WTC11 (cell line): ENCODE data around the gene CRTC3. TPM values are rescaled to one million over a fixed set of nuclear protein-coding genes. Genes with fewer than 3 reads are reported as not detected.

ENCODE experiments used
- ATAC-seq: fragments of 200-7000 bp; cut with Tn5 transposase; 2 replicates; pipeline ENCODE4 v1.10.0; 2021; ENCODE audit warnings: mild to moderate bottlenecking, moderate library complexity
- CTCF ChIA-PET: fragments of 300-600 bp; sonication (Branson Sonifier 250); formaldehyde crosslinking; loops from one replicate; lab custom pipeline; 2021; ENCODE audit warnings: antibody characterized with exemption; lab: Charles Lee
- POLR2A ChIA-PET: fragments of 350-600 bp; sonication (Branson Sonifier 250); formaldehyde crosslinking; loops from one replicate; lab custom pipeline; 2021; ENCODE audit warnings: antibody characterized with exemption; lab: Charles Lee
- DNase-seq: peaks from one replicate; pipeline ENCODE4 v3.0.0; 2021; ENCODE audit warnings: low spot score
- H3K27ac Mint-ChIP-seq: 2 replicates; pipeline ENCODE4 v1.8.0; 2021; ENCODE audit warnings: mixed read lengths
- H3K27me3 Mint-ChIP-seq: 2 replicates; pipeline ENCODE4 v1.8.0; 2021; ENCODE audit warnings: low read depth, mild to moderate bottlenecking, moderate library complexity, mixed read lengths
- H3K36me3 Mint-ChIP-seq: 2 replicates; pipeline ENCODE4 v1.8.0; 2021; ENCODE audit warnings: mixed read lengths
- H3K4me1 Mint-ChIP-seq: 2 replicates; pipeline ENCODE4 v1.8.0; 2022; ENCODE audit warnings: mixed read lengths
- H3K4me3 Mint-ChIP-seq: 2 replicates; pipeline ENCODE4 v1.8.0; 2021; ENCODE audit warnings: mild to moderate bottlenecking, moderate library complexity, mixed read lengths
- H3K9me3 Mint-ChIP-seq: 2 replicates; pipeline ENCODE4 v1.8.0; 2021; ENCODE audit warnings: mixed read lengths
- ATF2 ChIP-seq: sonication (generic); formaldehyde crosslinking; IDR thresholded peaks from 2 replicates; pipeline ENCODE4 v1.8.1; 2022; ENCODE audit warnings: low read depth, missing genetic modification reagents, borderline replicate concordance
- CBFB ChIP-seq: sonication (generic); formaldehyde crosslinking; IDR thresholded peaks from 2 replicates; pipeline ENCODE4 v1.8.1; 2022; ENCODE audit warnings: mild to moderate bottlenecking, low read depth, missing genetic modification reagents
- ESRRA ChIP-seq: sonication (generic); formaldehyde crosslinking; IDR thresholded peaks from 2 replicates; pipeline ENCODE4 v1.8.1; 2022; ENCODE audit warnings: mild to moderate bottlenecking, missing genetic modification reagents, borderline replicate concordance
- FOXJ3 ChIP-seq: sonication (generic); formaldehyde crosslinking; IDR thresholded peaks from 2 replicates; pipeline ENCODE4 v1.9.0; 2021; ENCODE audit warnings: missing genetic modification reagents, mild to moderate bottlenecking, borderline replicate concordance
- GTF2I ChIP-seq: fragments of 250-450 bp; sonication (Bioruptor Pico); conservative IDR thresholded peaks from 2 replicates; pipeline ENCODE4 v1.4.0; 2021; ENCODE audit warnings: mild to moderate bottlenecking
- IRF1 ChIP-seq: sonication (generic); formaldehyde crosslinking; IDR thresholded peaks from 2 replicates; pipeline ENCODE4 v1.8.0; 2023; ENCODE audit warnings: missing genetic modification reagents
- JUN ChIP-seq: sonication (generic); formaldehyde crosslinking; IDR thresholded peaks from 2 replicates; pipeline ENCODE4 v1.8.0; 2023; ENCODE audit warnings: mild to moderate bottlenecking, missing genetic modification reagents
- MAX ChIP-seq: sonication (generic); formaldehyde crosslinking; IDR thresholded peaks from 2 replicates; pipeline ENCODE4 v1.8.0; 2022; ENCODE audit warnings: mild to moderate bottlenecking, missing genetic modification reagents
- MYBL2 ChIP-seq: sonication (generic); formaldehyde crosslinking; IDR thresholded peaks from 2 replicates; pipeline ENCODE4 v1.8.1; 2023; ENCODE audit warnings: mild to moderate bottlenecking, moderate library complexity, missing genetic modification reagents
- RORB ChIP-seq: fragments of 250-450 bp; sonication (Bioruptor Pico); IDR thresholded peaks from 2 replicates; pipeline ENCODE4 v1.9.0; 2021; ENCODE audit warnings: mild to moderate bottlenecking
- SMAD3 ChIP-seq: sonication (generic); formaldehyde crosslinking; IDR thresholded peaks from 2 replicates; pipeline ENCODE4 v1.8.0; 2022; ENCODE audit warnings: missing genetic modification reagents, mild to moderate bottlenecking, borderline replicate concordance
- TP53 ChIP-seq: sonication (generic); formaldehyde crosslinking; IDR thresholded peaks from 2 replicates; pipeline ENCODE4 v1.8.1; 2023; ENCODE audit warnings: mild to moderate bottlenecking, missing genetic modification reagents
- ZMAT4 ChIP-seq: fragments of 250-450 bp; sonication (Bioruptor Pico); IDR thresholded peaks from 2 replicates; pipeline ENCODE4 v1.9.0; 2021; ENCODE audit warnings: mild to moderate bottlenecking
- ZNF232 ChIP-seq: sonication (generic); formaldehyde crosslinking; IDR thresholded peaks from 2 replicates; pipeline ENCODE4 v1.8.0; 2022; ENCODE audit warnings: mild to moderate bottlenecking, missing genetic modification reagents
- ZNF396 ChIP-seq: fragments of 250-450 bp; sonication (Bioruptor Pico); IDR thresholded peaks from 2 replicates; pipeline ENCODE4 v1.8.0; 2021; ENCODE audit warnings: mild to moderate bottlenecking, moderate library complexity, borderline replicate concordance
- ZNF423 ChIP-seq: fragments of 250-450 bp; sonication (Bioruptor Pico); IDR thresholded peaks from 2 replicates; pipeline ENCODE4 v2.1.2; 2022; ENCODE audit warnings: mild to moderate bottlenecking, moderate library complexity
- total RNA-seq: library from RNA; stranded (reverse); gene quantifications from 3 replicates; pipeline ENCODE4 v1.2.3, GENCODE V29; 2021
- TF ChIP-seq, protein P1 (sequence below): sonication (generic); formaldehyde crosslinking; IDR thresholded peaks from 2 replicates; pipeline ENCODE4 v1.8.1; 2022; ENCODE audit warnings: low read depth, mild to moderate bottlenecking, moderate library complexity, missing genetic modification reagents, borderline replicate concordance
- TF ChIP-seq, protein P2 (sequence below): fragments of 250-450 bp; sonication (Bioruptor Pico); IDR thresholded peaks from 2 replicates; pipeline ENCODE4 v1.9.0; 2021; ENCODE audit warnings: moderate library complexity, mild to moderate bottlenecking, inconsistent platforms, borderline replicate concordance
- TF ChIP-seq, protein P3 (sequence below): sonication (generic); formaldehyde crosslinking; IDR thresholded peaks from 2 replicates; pipeline ENCODE4 v1.8.0; 2022; ENCODE audit warnings: missing genetic modification reagents
- TF ChIP-seq, protein P4 (sequence below): sonication (generic); formaldehyde crosslinking; conservative IDR thresholded peaks from 2 replicates; pipeline ENCODE4 v1.8.1; 2023; ENCODE audit warnings: mild to moderate bottlenecking, low read depth, missing genetic modification reagents, moderate library complexity

Gene CRTC3
- total RNA-seq, 1 experiment from 2014 or later: 8.4 TPM

DNA sequence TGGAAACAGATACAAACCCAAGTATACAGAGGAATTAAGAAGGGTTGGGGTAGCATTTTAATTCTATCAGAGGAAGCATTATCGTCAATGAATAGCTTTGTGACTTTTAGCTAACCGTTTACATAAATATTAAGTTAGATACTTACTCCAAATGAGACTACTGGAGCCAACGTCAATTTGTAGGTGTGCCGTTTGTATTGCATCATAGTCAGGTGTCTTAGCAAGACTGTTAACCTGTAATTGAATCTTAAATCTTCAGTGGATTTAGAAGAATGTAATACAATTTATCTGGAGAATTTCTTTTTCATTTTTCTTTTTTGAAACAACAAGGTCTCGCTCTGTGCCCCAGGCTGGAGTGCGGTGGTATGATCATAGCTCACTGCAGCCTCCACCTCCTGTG is 55.1 kb downstream of the CRTC3 start:
- no peaks in the 10 kb centered on the region for H3K36me3 Mint-ChIP-seq
- TF ChIP-seq MAX (CRISPR knock-in tag) (no peak), TP53 (CRISPR knock-in tag) (no peak), MYBL2 (CRISPR knock-in tag) (no peak), JUN (CRISPR knock-in tag) (no peak), FOXJ3 (no peak), CBFB (no peak), IRF1 (CRISPR knock-in tag) (no peak), GTF2I (CRISPR knock-in tag) (no peak), ZMAT4 (CRISPR knock-in tag) (no peak), ESRRA (CRISPR knock-in tag) (no peak), ZNF423 (CRISPR knock-in tag) (no peak), SMAD3 (CRISPR knock-in tag) (no peak)
- TF ChIP-seq, protein P1, sequence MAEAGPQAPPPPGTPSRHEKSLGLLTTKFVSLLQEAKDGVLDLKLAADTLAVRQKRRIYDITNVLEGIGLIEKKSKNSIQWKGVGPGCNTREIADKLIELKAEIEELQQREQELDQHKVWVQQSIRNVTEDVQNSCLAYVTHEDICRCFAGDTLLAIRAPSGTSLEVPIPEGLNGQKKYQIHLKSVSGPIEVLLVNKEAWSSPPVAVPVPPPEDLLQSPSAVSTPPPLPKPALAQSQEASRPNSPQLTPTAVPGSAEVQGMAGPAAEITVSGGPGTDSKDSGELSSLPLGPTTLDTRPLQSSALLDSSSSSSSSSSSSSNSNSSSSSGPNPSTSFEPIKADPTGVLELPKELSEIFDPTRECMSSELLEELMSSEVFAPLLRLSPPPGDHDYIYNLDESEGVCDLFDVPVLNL: no peak
- TF ChIP-seq, protein P2, sequence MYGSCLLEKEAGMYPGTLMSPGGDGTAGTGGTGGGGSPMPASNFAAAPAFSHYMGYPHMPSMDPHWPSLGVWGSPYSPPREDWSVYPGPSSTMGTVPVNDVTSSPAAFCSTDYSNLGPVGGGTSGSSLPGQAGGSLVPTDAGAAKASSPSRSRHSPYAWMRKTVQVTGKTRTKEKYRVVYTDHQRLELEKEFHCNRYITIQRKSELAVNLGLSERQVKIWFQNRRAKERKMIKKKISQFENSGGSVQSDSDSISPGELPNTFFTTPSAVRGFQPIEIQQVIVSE: no peak
- TF ChIP-seq, protein P3, sequence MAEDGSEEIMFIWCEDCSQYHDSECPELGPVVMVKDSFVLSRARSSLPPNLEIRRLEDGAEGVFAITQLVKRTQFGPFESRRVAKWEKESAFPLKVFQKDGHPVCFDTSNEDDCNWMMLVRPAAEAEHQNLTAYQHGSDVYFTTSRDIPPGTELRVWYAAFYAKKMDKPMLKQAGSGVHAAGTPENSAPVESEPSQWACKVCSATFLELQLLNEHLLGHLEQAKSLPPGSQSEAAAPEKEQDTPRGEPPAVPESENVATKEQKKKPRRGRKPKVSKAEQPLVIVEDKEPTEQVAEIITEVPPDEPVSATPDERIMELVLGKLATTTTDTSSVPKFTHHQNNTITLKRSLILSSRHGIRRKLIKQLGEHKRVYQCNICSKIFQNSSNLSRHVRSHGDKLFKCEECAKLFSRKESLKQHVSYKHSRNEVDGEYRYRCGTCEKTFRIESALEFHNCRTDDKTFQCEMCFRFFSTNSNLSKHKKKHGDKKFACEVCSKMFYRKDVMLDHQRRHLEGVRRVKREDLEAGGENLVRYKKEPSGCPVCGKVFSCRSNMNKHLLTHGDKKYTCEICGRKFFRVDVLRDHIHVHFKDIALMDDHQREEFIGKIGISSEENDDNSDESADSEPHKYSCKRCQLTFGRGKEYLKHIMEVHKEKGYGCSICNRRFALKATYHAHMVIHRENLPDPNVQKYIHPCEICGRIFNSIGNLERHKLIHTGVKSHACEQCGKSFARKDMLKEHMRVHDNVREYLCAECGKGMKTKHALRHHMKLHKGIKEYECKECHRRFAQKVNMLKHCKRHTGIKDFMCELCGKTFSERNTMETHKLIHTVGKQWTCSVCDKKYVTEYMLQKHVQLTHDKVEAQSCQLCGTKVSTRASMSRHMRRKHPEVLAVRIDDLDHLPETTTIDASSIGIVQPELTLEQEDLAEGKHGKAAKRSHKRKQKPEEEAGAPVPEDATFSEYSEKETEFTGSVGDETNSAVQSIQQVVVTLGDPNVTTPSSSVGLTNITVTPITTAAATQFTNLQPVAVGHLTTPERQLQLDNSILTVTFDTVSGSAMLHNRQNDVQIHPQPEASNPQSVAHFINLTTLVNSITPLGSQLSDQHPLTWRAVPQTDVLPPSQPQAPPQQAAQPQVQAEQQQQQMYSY (CRISPR knock-in tag): no peak
- TF ChIP-seq, protein P4, sequence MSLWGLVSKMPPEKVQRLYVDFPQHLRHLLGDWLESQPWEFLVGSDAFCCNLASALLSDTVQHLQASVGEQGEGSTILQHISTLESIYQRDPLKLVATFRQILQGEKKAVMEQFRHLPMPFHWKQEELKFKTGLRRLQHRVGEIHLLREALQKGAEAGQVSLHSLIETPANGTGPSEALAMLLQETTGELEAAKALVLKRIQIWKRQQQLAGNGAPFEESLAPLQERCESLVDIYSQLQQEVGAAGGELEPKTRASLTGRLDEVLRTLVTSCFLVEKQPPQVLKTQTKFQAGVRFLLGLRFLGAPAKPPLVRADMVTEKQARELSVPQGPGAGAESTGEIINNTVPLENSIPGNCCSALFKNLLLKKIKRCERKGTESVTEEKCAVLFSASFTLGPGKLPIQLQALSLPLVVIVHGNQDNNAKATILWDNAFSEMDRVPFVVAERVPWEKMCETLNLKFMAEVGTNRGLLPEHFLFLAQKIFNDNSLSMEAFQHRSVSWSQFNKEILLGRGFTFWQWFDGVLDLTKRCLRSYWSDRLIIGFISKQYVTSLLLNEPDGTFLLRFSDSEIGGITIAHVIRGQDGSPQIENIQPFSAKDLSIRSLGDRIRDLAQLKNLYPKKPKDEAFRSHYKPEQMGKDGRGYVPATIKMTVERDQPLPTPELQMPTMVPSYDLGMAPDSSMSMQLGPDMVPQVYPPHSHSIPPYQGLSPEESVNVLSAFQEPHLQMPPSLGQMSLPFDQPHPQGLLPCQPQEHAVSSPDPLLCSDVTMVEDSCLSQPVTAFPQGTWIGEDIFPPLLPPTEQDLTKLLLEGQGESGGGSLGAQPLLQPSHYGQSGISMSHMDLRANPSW: no peak
- H3K27ac Mint-ChIP-seq: no peak overlapping the region
- ChIA-PET POLR2A (no interaction called here), CTCF (interaction anchor here (0.6 to 2.6 kb wide), 10 partner anchors 9 to 373 kb away, joined by 3 to 8 read pairs (median 4); no protein-coding TSS in a partner anchor)
- DNase-seq (no peak), ATAC-seq (no peak)
- no peaks in the 10 kb centered on the region for H3K9me3 Mint-ChIP-seq
- peaks cover 60% of the 10 kb centered on the region for H3K4me1 Mint-ChIP-seq
- no peak overlapping the region for H3K4me3 Mint-ChIP-seq
- H3K27me3 Mint-ChIP-seq: peaks cover 31% of the 10 kb centered on the region

GRCh38 chr15:90585863-90586262 is 56.1 kb downstream of the CRTC3 start:
- POLR2A ChIA-PET: no interaction called here
- H3K36me3 Mint-ChIP-seq: no peaks in the 10 kb centered on the region
- CTCF ChIA-PET: interaction anchor here (0.7 to 2.6 kb wide), 5 partner anchors 8 to 427 kb away, joined by 4 to 8 read pairs (median 4); no protein-coding TSS in a partner anchor

More at GRCh38 chr15:90585863-90586262, 56.1 kb downstream of the CRTC3 start:
- H3K4me3 Mint-ChIP-seq: no peak overlapping the region
- peaks cover 31% of the 10 kb centered on the region for H3K27me3 Mint-ChIP-seq
- ATAC-seq: no peak
- H3K4me1 Mint-ChIP-seq: peaks cover 56% of the 10 kb centered on the region
- no peaks in the 10 kb centered on the region for H3K9me3 Mint-ChIP-seq
- no peak overlapping the region for H3K27ac Mint-ChIP-seq
- DNase-seq: no peak
- no peak for TF ChIP-seq ZNF232 (CRISPR knock-in tag)
- no peak for TF ChIP-seq ATF2 (CRISPR knock-in tag)
- TF ChIP-seq MYBL2 (CRISPR knock-in tag): no peak
- TF ChIP-seq ZNF396 (CRISPR knock-in tag): no peak
- no peak for TF ChIP-seq MAX (CRISPR knock-in tag)
- TF ChIP-seq, protein P1: no peak
- TF ChIP-seq RORB (CRISPR knock-in tag): no peak
